H9 (cell line): Measurements from ENCODE around the gene TCOF1. TPM values are rescaled to one million over a fixed set of nuclear protein-coding genes. Genes with fewer than 3 reads are reported as not detected.

Experiments
- DNase-seq: peaks from one replicate; pipeline ENCODE4 v3.0.0-alpha.2; 2017
- H2AFZ ChIP-seq: one replicate; pipeline ENCODE4 v1.6.1; 2013; ENCODE audit warnings: mild to moderate bottlenecking, low read length, control low read depth, moderate library complexity
- H2AK5ac ChIP-seq: 2 replicates; pipeline ENCODE4 v1.6.1; 2013; ENCODE audit warnings: low read length, control low read depth, mixed read lengths; ENCODE audit not compliant: insufficient read length
- H2BK120ac ChIP-seq: one replicate; pipeline ENCODE4 v1.6.1; 2013; ENCODE audit warnings: low read depth, mild to moderate bottlenecking, low read length, control low read depth, inconsistent platforms; ENCODE audit not compliant: poor library complexity, severe bottlenecking
- H2BK12ac ChIP-seq: 2 replicates; pipeline ENCODE4 v1.6.1; 2013; ENCODE audit warnings: low read length, control low read depth, mixed read lengths, low read depth; ENCODE audit not compliant: insufficient read length
- H2BK15ac ChIP-seq: 2 replicates; pipeline ENCODE4 v1.6.1; 2013; ENCODE audit warnings: low read depth, low read length, control low read depth
- H2BK20ac ChIP-seq: one replicate; pipeline ENCODE4 v1.6.1; 2013; ENCODE audit warnings: low read depth, mild to moderate bottlenecking, low read length, control low read depth, inconsistent platforms; ENCODE audit not compliant: poor library complexity, severe bottlenecking
- H2BK5ac ChIP-seq: 2 replicates; pipeline ENCODE4 v1.6.1; 2013; ENCODE audit warnings: low read length, control low read depth, mixed read lengths; ENCODE audit not compliant: insufficient read length
- H3K14ac ChIP-seq: 2 replicates; pipeline ENCODE4 v1.6.1; 2013; ENCODE audit warnings: low read length, control low read depth; ENCODE audit not compliant: insufficient read depth
- H3K18ac ChIP-seq: 2 replicates; pipeline ENCODE4 v1.6.1; 2013; ENCODE audit warnings: low read depth, mild to moderate bottlenecking, mixed read lengths, low read length, control low read depth; ENCODE audit not compliant: insufficient read length
- H3K23ac ChIP-seq: 2 replicates; pipeline ENCODE4 v1.6.1; 2013; ENCODE audit warnings: low read length, control low read depth, mixed read lengths, low read depth; ENCODE audit not compliant: insufficient read length
- H3K23me2 ChIP-seq: 2 replicates; pipeline ENCODE4 v1.6.1; 2013; ENCODE audit warnings: low read depth, mild to moderate bottlenecking, mixed read lengths, low read length, control low read depth; ENCODE audit not compliant: insufficient read length, poor library complexity, severe bottlenecking
- H3K27ac ChIP-seq: 2 replicates; pipeline ENCODE4 v1.5.1; 2013; ENCODE audit warnings: low read length, control low read depth, mixed read lengths, low read depth; ENCODE audit not compliant: insufficient read length
- H3K27me3 ChIP-seq: 2 replicates; pipeline ENCODE4 v1.6.1; 2013; ENCODE audit warnings: low read length, control low read depth, inconsistent platforms; ENCODE audit not compliant: insufficient read depth
- H3K4ac ChIP-seq: 2 replicates; pipeline ENCODE4 v1.6.1; 2013; ENCODE audit warnings: low read depth, mild to moderate bottlenecking, control low read depth, inconsistent platforms, low read length, moderate library complexity
- H3K4me1 ChIP-seq: 2 replicates; pipeline ENCODE4 v1.6.1; 2013; ENCODE audit warnings: low read length, control low read depth, inconsistent platforms; ENCODE audit not compliant: insufficient read depth
- H3K4me2 ChIP-seq: 2 replicates; pipeline ENCODE4 v1.6.1; 2013; ENCODE audit warnings: low read length, control low read depth, mixed read lengths; ENCODE audit not compliant: insufficient read length, insufficient read depth
- H3K56ac ChIP-seq: 2 replicates; pipeline ENCODE4 v1.6.1; 2013; ENCODE audit warnings: low read depth, mild to moderate bottlenecking, mixed read lengths, low read length, control low read depth; ENCODE audit not compliant: insufficient read length
- H3K79me1 ChIP-seq: 2 replicates; pipeline ENCODE4 v1.6.1; 2013; ENCODE audit warnings: low read depth, mild to moderate bottlenecking, moderate library complexity, low read length, control low read depth, inconsistent platforms; ENCODE audit not compliant: insufficient read depth, poor library complexity, severe bottlenecking
- H3K79me2 ChIP-seq: 2 replicates; pipeline ENCODE4 v1.6.1; 2013; ENCODE audit warnings: low read length, control low read depth, inconsistent platforms; ENCODE audit not compliant: insufficient read depth
- H3K9ac ChIP-seq: 2 replicates; pipeline ENCODE4 v1.6.1; 2013; ENCODE audit warnings: low read length, control low read depth, mixed read lengths; ENCODE audit not compliant: insufficient read length; ENCODE audit errors: extremely low read depth
- H3K9me3 ChIP-seq: one replicate; pipeline ENCODE4 v1.6.1; 2013; ENCODE audit warnings: low read depth, low read length, inconsistent platforms; ENCODE audit not compliant: control insufficient read depth
- H3T11ph ChIP-seq: one replicate; pipeline ENCODE4 v1.6.1; 2013; ENCODE audit warnings: mild to moderate bottlenecking, low read length, control low read depth, inconsistent platforms
- H4K20me1 ChIP-seq: one replicate; pipeline ENCODE4 v1.6.1; 2013; ENCODE audit not compliant: control insufficient read depth, insufficient read length, insufficient read depth
- H4K5ac ChIP-seq: 2 replicates; pipeline ENCODE4 v1.6.1; 2013; ENCODE audit warnings: low read depth, mild to moderate bottlenecking, mixed read lengths, low read length, control low read depth; ENCODE audit not compliant: insufficient read length
- H4K8ac ChIP-seq: replicated peaks from 2 replicates; pipeline ENCODE4 v1.6.1; 2013; ENCODE audit warnings: low read length, control low read depth, mixed read lengths, low read depth; ENCODE audit not compliant: insufficient read length
- H4K91ac ChIP-seq: 2 replicates; pipeline ENCODE4 v1.6.1; 2013; ENCODE audit warnings: low read depth, mild to moderate bottlenecking, moderate library complexity, mixed read lengths, low read length, control low read depth; ENCODE audit not compliant: insufficient read length
- H3K27ac Mint-ChIP-seq, 3 experiments: 2 replicates in 2 of 3; 3 replicates in 1 of 3; pipeline ENCODE4 v1.8.0; 2020 to 2021; ENCODE audit warnings: mixed read lengths in 3 of 3, mild to moderate bottlenecking in 1 of 3, moderate library complexity in 1 of 3
- H3K27me3 Mint-ChIP-seq: 2 replicates; pipeline ENCODE4 v1.8.0; 2021; ENCODE audit warnings: low read depth, mild to moderate bottlenecking, moderate library complexity, mixed read lengths
- H3K36me3 Mint-ChIP-seq, 3 experiments: 2 replicates in 2 of 3; 3 replicates in 1 of 3; pipeline ENCODE4 v1.8.0; 2020 to 2021; ENCODE audit warnings: low read depth in 3 of 3, mixed read lengths in 3 of 3; ENCODE audit not compliant: insufficient read depth in 1 of 3
- H3K4me1 Mint-ChIP-seq, 2 experiments: 2 replicates each; pipeline ENCODE4 v1.8.0; 2020; ENCODE audit warnings: mixed read lengths in 2 of 2
- H3K4me3 Mint-ChIP-seq, 2 experiments: 2 replicates in 1 of 2; 3 replicates in 1 of 2; pipeline ENCODE4 v1.8.0; 2020 to 2021; ENCODE audit warnings: mild to moderate bottlenecking in 2 of 2, mixed read lengths in 2 of 2, moderate library complexity in 1 of 2
- H3K9me3 Mint-ChIP-seq, 2 experiments: 2 replicates in 1 of 2; 3 replicates in 1 of 2; pipeline ENCODE4 v1.8.0; 2020; ENCODE audit warnings: mild to moderate bottlenecking in 2 of 2, mixed read lengths in 2 of 2, moderate library complexity in 1 of 2
- WGBS: extraction: QIAGEN DNeasy Blood & Tissue Kit; methylation state at CpG from one replicate; pipeline ENCODE4 v1.1.7; 2013; ENCODE audit warnings: missing lambda C conversion rate, low lambda C conversion rate, mixed read lengths; ENCODE audit not compliant: insufficient read length; ENCODE audit errors: extremely low coverage; 5-methylcytosine and 5-hydroxymethylcytosine counted together
- total RNA-seq: library from RNA; stranded (reverse); gene quantifications from 2 replicates; pipeline ENCODE4 v1.2.1, GENCODE V29; 2021
- TF ChIP-seq, protein P1 (sequence below): fragments of 200-600 bp; sonication (generic); conservative IDR thresholded peaks from 3 replicates; pipeline ENCODE4 v1.8.0; 2021; ENCODE audit warnings: antibody characterized with exemption, mild to moderate bottlenecking

The TCOF1 gene
- total RNA-seq, 1 experiment from 2014 or later = 128 TPM

DNA sequence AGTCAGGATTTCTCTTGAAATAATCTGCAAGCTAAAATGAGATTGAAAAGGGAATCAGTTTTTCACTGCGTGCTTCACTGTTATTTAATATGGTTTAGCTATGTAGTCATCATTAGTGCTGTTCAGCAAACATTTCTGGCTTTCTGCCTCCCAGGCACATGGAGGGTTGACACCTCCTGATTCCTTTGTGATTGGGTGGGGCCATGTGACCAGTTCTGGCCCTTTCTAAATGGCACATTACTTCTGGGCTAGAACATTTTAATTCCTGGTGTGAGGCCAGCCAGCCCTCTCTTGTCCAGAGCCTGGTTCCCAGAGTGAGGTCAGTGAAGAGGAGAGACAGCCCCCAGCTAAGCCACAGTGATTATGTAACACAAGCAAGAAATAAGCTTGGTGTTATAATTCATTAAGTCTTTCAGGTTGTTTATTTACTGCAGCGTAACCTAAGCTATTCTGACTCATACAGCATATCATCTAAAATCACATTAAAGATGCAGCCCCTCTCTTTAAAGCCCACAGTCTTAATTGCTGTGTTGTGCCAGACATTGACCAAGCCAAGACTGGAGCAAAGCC is 37.4 kb upstream of the TCOF1 start:
- no peak overlapping the region for H3K14ac ChIP-seq
- no CpG with 5 or more reads among the region's 2 CpGs for WGBS
- Mint-ChIP-seq H3K4me1 (peaks cover 15 to 20% of the 10 kb centered on the region in 2 experiments), H3K36me3 (no peaks in the 10 kb centered on the region), H3K27me3 (no peaks in the 10 kb centered on the region; the same call in none of the 2 replicates), H3K27ac (no peak overlapping the region), H3K9me3 (no peaks in the 10 kb centered on the region), H3K4me3 (no peak overlapping the region)
- H3K4ac ChIP-seq = no peak overlapping the region
- H3K4me1 ChIP-seq = 0 out of 2 replicates have a peak, but pooled peaks cover 2% of the 10 kb centered on the region
- no peak overlapping the region for H3K23ac ChIP-seq
- H4K5ac ChIP-seq = no peak overlapping the region
- H3K79me1 ChIP-seq = no peaks in the 10 kb centered on the region
- H3K27ac ChIP-seq = no peak overlapping the region
- no peak overlapping the region for H3K4me2 ChIP-seq
- no peaks in the 10 kb centered on the region for H3K23me2 ChIP-seq
- H3K9ac ChIP-seq = no peak overlapping the region
- H3K9me3 ChIP-seq = no peaks in the 10 kb centered on the region
- no peak overlapping the region for H3K56ac ChIP-seq
- H3K27me3 ChIP-seq = no peaks in the 10 kb centered on the region
- TF ChIP-seq, protein P1, sequence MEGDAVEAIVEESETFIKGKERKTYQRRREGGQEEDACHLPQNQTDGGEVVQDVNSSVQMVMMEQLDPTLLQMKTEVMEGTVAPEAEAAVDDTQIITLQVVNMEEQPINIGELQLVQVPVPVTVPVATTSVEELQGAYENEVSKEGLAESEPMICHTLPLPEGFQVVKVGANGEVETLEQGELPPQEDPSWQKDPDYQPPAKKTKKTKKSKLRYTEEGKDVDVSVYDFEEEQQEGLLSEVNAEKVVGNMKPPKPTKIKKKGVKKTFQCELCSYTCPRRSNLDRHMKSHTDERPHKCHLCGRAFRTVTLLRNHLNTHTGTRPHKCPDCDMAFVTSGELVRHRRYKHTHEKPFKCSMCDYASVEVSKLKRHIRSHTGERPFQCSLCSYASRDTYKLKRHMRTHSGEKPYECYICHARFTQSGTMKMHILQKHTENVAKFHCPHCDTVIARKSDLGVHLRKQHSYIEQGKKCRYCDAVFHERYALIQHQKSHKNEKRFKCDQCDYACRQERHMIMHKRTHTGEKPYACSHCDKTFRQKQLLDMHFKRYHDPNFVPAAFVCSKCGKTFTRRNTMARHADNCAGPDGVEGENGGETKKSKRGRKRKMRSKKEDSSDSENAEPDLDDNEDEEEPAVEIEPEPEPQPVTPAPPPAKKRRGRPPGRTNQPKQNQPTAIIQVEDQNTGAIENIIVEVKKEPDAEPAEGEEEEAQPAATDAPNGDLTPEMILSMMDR = no peak
- H2BK15ac ChIP-seq = no peak overlapping the region
- no peak overlapping the region for H2BK5ac ChIP-seq
- no peak overlapping the region for H2BK12ac ChIP-seq
- no peak overlapping the region for H3T11ph ChIP-seq
- H2AFZ ChIP-seq = no peak overlapping the region
- no peak for DNase-seq
- no peak overlapping the region for H2AK5ac ChIP-seq
- no peak overlapping the region for H3K18ac ChIP-seq
- H2BK120ac ChIP-seq = no peak overlapping the region
- H2BK20ac ChIP-seq = no peak overlapping the region
- H4K8ac ChIP-seq = no peak overlapping the region
- H4K20me1 ChIP-seq = no peaks in the 10 kb centered on the region
- no peaks in the 10 kb centered on the region for H3K79me2 ChIP-seq
- H4K91ac ChIP-seq = no peak overlapping the region
